Left ventricle myocardium inferior (tissue), 1 donor: Measurements from ENCODE around the gene ARF1. TPM values are rescaled to one million over a fixed set of nuclear protein-coding genes. Genes with fewer than 3 reads are reported as not detected.
A peak's percentile ranks its signal among the peaks of the same experiment; 100 is the strongest.

Experiments used
- DNase-seq: peaks from one replicate; pipeline ENCODE4 v3.0.0-alpha.2; 2020
- H3K27ac ChIP-seq: fragments of 200-600 bp; replicated peaks from 2 replicates; pipeline ENCODE4 v1.8.0; 2021
- H3K27me3 ChIP-seq: fragments of 200-600 bp; 2 replicates; pipeline ENCODE4 v1.8.0; 2021; ENCODE audit warnings: low read depth
- H3K36me3 ChIP-seq: fragments of 200-600 bp; 2 replicates; pipeline ENCODE4 v1.8.0; 2021
- H3K4me1 ChIP-seq: fragments of 200-600 bp; 2 replicates; pipeline ENCODE4 v1.8.0; 2021
- H3K4me3 ChIP-seq: fragments of 200-600 bp; 2 replicates; pipeline ENCODE4 v1.8.0; 2021; ENCODE audit warnings: mild to moderate bottlenecking, moderate library complexity
- H3K9me3 ChIP-seq: fragments of 200-600 bp; replicated peaks from 2 replicates; pipeline ENCODE4 v1.8.0; 2021
- intact Hi-C: fragments of 100-400 bp; cut with micrococcal nuclease; formaldehyde crosslinking; loops from one replicate; pipeline ENCODE4 v1.11.0; 2022
- total RNA-seq: library from RNA; stranded (reverse); fragmentation: NEBNext Ultra II Directional; extraction: Animal tissue kit (Norgen Biotek cat#: 25700); gene quantifications from one replicate; pipeline ENCODE4 v1.2.1, GENCODE V29; 2021
- TF ChIP-seq, protein P1 (sequence below): fragments of 200-600 bp; IDR thresholded peaks from 2 replicates; pipeline ENCODE4 v1.8.0; 2021; ENCODE audit warnings: antibody characterized with exemption, mild to moderate bottlenecking, borderline replicate concordance
- donor health status: DM: no; HTN: yes; CAD: no; lungs with severe emphysema.

ARF1 gene
- total RNA-seq, 1 donor from 2014 or later = 294 TPM

DNA sequence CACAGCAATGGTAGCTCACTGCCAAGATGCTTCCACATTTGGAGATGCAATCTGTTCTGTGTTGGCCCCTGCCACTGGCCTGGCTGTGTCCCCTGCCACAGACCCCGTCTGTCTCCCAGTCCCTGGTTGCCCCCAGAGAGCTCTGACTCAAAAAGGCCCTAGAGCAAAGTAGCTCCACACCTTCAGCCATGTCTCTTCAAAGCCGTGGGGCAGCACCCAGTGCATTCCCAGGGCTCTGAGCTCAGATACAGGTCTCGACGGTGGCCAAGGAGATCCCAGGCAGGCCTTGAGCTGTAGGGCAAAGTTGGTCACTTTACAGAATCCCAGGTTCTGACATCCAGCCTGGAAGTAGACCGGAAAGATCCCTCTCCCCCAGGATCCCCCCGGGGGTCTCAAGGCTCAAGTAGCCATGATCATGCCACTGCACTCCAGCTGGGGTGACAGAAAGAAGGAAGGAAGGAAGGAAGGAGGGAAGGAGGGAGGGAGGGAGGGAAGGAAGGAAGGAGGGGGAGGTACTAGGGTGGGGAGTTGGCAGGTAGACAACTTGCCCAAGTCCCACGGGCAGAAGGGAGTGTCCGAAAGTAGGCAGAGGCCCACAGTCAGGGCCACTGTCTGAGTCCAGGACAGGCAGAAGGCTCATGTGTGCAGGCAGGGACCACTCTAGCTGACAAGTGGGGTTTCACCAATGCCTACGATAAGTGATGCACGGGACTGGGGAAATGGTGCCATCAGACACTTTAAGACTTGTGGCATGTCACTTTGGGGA is 4.8 kb upstream of the ARF1 start:
- DNase-seq = peak; percentile 9
- Histone ChIP-seq H3K36me3 (no peaks in the 10 kb centered on the region), H3K27me3 (peaks cover 18% of the 10 kb centered on the region), H3K9me3 (no peaks in the 10 kb centered on the region), H3K27ac (no peak overlapping the region), H3K4me3 (no peak overlapping the region), H3K4me1 (peaks cover 17% of the 10 kb centered on the region)
- TF ChIP-seq, protein P1, sequence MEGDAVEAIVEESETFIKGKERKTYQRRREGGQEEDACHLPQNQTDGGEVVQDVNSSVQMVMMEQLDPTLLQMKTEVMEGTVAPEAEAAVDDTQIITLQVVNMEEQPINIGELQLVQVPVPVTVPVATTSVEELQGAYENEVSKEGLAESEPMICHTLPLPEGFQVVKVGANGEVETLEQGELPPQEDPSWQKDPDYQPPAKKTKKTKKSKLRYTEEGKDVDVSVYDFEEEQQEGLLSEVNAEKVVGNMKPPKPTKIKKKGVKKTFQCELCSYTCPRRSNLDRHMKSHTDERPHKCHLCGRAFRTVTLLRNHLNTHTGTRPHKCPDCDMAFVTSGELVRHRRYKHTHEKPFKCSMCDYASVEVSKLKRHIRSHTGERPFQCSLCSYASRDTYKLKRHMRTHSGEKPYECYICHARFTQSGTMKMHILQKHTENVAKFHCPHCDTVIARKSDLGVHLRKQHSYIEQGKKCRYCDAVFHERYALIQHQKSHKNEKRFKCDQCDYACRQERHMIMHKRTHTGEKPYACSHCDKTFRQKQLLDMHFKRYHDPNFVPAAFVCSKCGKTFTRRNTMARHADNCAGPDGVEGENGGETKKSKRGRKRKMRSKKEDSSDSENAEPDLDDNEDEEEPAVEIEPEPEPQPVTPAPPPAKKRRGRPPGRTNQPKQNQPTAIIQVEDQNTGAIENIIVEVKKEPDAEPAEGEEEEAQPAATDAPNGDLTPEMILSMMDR = no peak
- intact Hi-C loops = no loop called here

DNA sequence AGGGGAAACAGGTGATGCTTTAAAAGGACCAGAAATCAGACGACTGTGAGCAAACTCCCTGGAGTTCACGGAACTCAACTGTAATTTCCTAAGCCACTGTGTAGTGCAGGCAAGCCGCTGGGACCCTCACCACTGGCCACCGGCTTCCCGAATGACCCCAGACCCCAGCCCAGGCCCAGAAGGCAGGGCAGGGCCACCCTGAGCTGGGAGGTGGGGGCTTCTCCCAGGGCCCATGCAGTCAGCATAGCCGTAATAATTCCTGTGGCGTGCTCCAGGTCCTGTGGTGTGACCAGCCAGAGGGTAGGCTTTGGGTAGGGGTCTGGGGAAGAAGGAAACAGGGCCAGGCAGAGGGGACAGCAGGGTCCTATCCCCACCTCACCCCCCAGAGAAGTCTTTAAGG is 3.5 kb upstream of the ARF1 start:
- Histone ChIP-seq H3K4me1 (peaks cover 30% of the 10 kb centered on the region), H3K27ac (no peak overlapping the region), H3K36me3 (no peaks in the 10 kb centered on the region), H3K9me3 (no peaks in the 10 kb centered on the region), H3K4me3 (no peak overlapping the region), H3K27me3 (peaks cover 8% of the 10 kb centered on the region)
- TF ChIP-seq, protein P1 = no peak
- DNase-seq = no peak
- intact Hi-C loops = no loop called here

DNA sequence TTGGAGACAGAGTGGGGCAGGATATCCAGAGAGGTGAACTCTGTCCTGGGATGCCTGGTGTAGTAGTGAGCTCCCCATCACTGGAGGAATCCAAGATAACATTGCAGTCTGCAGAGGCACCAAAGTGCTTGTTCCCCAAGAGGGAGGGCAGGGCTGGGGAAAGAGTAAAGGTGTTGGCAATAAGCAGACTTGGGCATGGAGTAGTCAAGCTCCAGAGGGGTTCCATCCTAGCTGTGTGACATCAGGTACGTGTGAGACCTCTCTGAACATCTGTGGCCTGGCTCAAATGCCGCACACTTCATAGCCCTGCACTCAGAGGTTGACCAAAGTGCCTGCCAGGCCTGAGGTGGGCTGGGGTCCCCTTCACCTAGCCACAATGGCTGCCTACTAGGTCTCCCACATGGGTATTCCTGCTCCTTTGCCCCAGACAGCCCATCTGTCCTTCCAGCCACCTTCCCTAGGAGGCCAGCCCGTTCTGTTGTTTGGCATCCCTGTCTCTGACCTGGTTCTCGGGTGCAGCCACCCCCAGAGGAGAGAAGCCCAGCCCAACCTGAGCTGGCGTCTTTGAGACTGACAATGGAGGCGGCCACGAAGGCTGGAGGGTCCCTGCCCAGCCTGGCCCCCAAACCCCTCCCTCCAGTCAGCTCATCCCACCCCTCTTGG is 2.8 kb upstream of the ARF1 start:
- Histone ChIP-seq H3K36me3 (no peaks in the 10 kb centered on the region), H3K9me3 (no peaks in the 10 kb centered on the region), H3K4me1 (peaks cover 37% of the 10 kb centered on the region), H3K4me3 (no peak overlapping the region), H3K27ac (no peak overlapping the region), H3K27me3 (peaks cover 3% of the 10 kb centered on the region)
- TF ChIP-seq, protein P1 = no peak
- intact Hi-C loops = no loop called here
- DNase-seq = peak; percentile 12

DNA sequence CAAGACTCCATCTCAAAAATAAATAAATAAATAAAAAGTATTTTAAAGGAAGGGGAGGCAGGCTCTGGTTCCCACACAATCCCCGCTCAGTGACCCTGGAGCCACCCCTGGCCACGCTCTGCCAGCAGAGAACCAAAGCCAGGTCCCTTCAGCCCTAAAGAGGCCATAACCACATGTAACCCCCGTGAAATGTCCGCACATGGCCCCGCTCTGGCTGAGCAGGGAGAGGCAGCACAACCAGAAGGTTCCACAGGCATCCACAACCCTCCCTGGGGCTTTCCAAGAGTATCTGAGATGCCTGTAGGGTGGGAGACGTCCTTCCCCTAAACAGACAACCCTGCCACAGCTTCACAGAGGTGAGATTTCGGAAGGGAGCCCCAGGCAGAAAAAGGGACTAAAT is 1.4 kb upstream of the ARF1 start:
- H3K4me3 ChIP-seq = peak overlapping the region; percentile 100
- no peaks in the 10 kb centered on the region for H3K9me3 ChIP-seq
- intact Hi-C loops = no loop called here
- TF ChIP-seq, protein P1 = no peak
- peaks cover 51% of the 10 kb centered on the region for H3K4me1 ChIP-seq
- DNase-seq = peak; percentile 14
- no peaks in the 10 kb centered on the region for H3K36me3 ChIP-seq
- no peak overlapping the region for H3K27ac ChIP-seq
- no peaks in the 10 kb centered on the region for H3K27me3 ChIP-seq

DNA sequence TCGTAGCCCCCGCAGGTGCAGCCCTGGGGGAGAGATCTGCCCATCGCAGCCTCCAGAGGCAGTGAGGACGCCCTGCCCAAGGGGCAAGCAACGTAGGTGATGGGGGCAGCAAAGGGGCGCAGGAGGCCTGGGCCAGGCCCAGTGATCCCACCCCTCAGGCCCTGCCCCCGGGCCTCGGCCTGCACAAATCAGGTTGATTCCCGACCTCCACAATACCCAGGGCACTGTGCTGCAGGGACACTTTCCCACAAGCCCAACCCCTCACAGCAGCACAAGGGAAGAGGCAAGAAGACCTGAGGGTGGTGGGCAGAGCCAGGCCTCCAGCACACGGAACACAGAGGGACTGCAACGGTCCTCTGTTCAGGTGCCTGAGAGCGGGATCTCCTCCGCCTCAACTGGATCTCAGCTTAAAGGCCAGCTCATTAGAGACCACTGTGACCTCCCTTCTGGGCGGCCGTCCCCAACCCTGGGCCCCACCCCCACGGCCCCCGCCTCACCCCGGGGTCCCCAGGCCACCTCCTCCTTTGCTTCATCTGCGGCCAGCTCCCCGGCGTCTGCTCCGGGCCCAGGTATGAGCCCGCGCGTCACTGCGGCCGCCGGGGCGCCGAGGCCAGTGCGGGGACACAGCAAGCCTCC is 812 bp upstream of the ARF1 start:
- TF ChIP-seq, protein P1 = no peak
- Histone ChIP-seq H3K27ac (peak overlapping the region; percentile 99), H3K4me3 (peak overlapping the region; percentile 100)

More for the DNA sequence above, 812 bp upstream of the ARF1 start:
- Histone ChIP-seq H3K4me1 (peaks cover 57% of the 10 kb centered on the region), H3K36me3 (no peaks in the 10 kb centered on the region), H3K27me3 (no peaks in the 10 kb centered on the region), H3K9me3 (no peaks in the 10 kb centered on the region)
- DNase-seq = peak; percentile 18
- intact Hi-C loops = no loop called here
